K562 (cell line): ENCODE results near the gene PHPT1.

ENCODE experiments used
- CEBPB ChIP-seq: fragments of 450-650 bp; IDR thresholded peaks from 2 replicates; pipeline ENCODE4 v1.6.1; 2016; ENCODE audit warnings: missing genetic modification characterization, missing compliant biosample characterization
- EZH2 ChIP-seq: IDR thresholded peaks from 2 replicates; pipeline ENCODE4 v1.6.1; 2012; ENCODE audit warnings: low read depth, mild to moderate bottlenecking, inconsistent platforms, low read length, borderline replicate concordance
- NCOA2 ChIP-seq, 2 experiments: fragments of 450-650 bp; IDR thresholded peaks; 2 replicates each; pipeline ENCODE4 v1.6.1; 2018; ENCODE audit warnings: mild to moderate bottlenecking in 2 of 2, moderate library complexity in 1 of 2; ENCODE audit not compliant: partially characterized antibody in 2 of 2
- RAD21 ChIP-seq, 2 experiments: fragments of 250-450 bp in 1 of 2; fragments of 450-650 bp in 1 of 2; sonication (Bioruptor Pico) in 1 of 2; formaldehyde crosslinking in 1 of 2; IDR thresholded peaks in 1 of 2; conservative IDR thresholded peaks in 1 of 2; 2 replicates each; pipeline versions ENCODE4 v1.4.0 to v1.8.0; 2020 to 2022; ENCODE audit warnings: mild to moderate bottlenecking in 2 of 2, moderate library complexity in 1 of 2
- ZBTB12 ChIP-seq: fragments of 250-450 bp; sonication (Bioruptor Pico); IDR thresholded peaks from 2 replicates; pipeline ENCODE4 v1.4.0; 2020
- ZFP91 ChIP-seq: sonication (generic); formaldehyde crosslinking; IDR thresholded peaks from 2 replicates; pipeline ENCODE4 v1.8.0; 2022; ENCODE audit warnings: mild to moderate bottlenecking, missing genetic modification reagents
- ZNF12 ChIP-seq: sonication (generic); formaldehyde crosslinking; IDR thresholded peaks from 2 replicates; pipeline ENCODE4 v1.4.0; 2020; ENCODE audit warnings: mild to moderate bottlenecking, missing genetic modification reagents
- ZNF224 ChIP-seq: sonication (generic); formaldehyde crosslinking; IDR thresholded peaks from 2 replicates; pipeline ENCODE4 v1.8.0; 2022; ENCODE audit warnings: mild to moderate bottlenecking, missing genetic modification reagents

GRCh38 chr9:136805207-136805740 is 43.9 kb upstream of the PHPT1 start:
- TF ChIP-seq CEBPB (tag) (no peak), ZNF224 (CRISPR knock-in tag) (no peak), ZBTB12 (CRISPR knock-in tag) (no peak), ZFP91 (CRISPR knock-in tag) (no peak), EZH2 (no peak), RAD21 (CRISPR knock-in tag; conservative IDR thresholded peaks at IDR 0.05 in 1 of 2, IDR thresholded peaks at IDR 0.05 in 1 of 2) (no peak), ZNF12 (CRISPR knock-in tag) (no peak), NCOA2 (IDR thresholded peaks at IDR 0.05; ENCODE audit: partially characterized antibody in 2 of 2) (no peak)
